GM18507 (cell line): ENCODE data around the gene OGFOD2.

Experiments
- DNase-seq: peaks from one replicate; pipeline ENCODE4 v3.0.0; 2011; ENCODE audit warnings: low read depth; ENCODE audit not compliant: insufficient read length; ENCODE audit errors: extremely low spot score
- FAIRE-seq: peaks from 2 replicates; lab custom pipeline; 2011; peaks lifted over from hg19 to GRCh38; lab: Jason Lieb, UNC

Gene OGFOD2

GRCh38 chr12:122974274-122974891 is 661 bp upstream of the OGFOD2 start:
- peak; percentile 79 for DNase-seq
- peak; percentile 99 for FAIRE-seq

- no peak for FAIRE-seq
Observed at GRCh38 chr12:122975790-122976647, 975 bp downstream of the OGFOD2 start.

GRCh38 chr12:122976648-122976975 is 1.6 kb downstream of the OGFOD2 start:
- DNase-seq (no peak), FAIRE-seq (no peak)

More at GRCh38 chr12:122975790-122976647, 975 bp downstream of the OGFOD2 start:
- no peak for DNase-seq

- no peak for FAIRE-seq
Observed at GRCh38 chr12:122977153-122977552, 2.1 kb downstream of the OGFOD2 start.

GRCh38 chr12:122977655-122978392 is 2.8 kb downstream of the OGFOD2 start:
- FAIRE-seq (no peak), DNase-seq (no peak)

More at GRCh38 chr12:122977153-122977552, 2.1 kb downstream of the OGFOD2 start:
- DNase-seq, result no peak

GRCh38 chr12:122978507-122978955 is 3.5 kb downstream of the OGFOD2 start:
- FAIRE-seq (no peak), DNase-seq (no peak)

GRCh38 chr12:122979001-122979907 is 4.2 kb downstream of the OGFOD2 start:
- DNase-seq (no peak), FAIRE-seq (no peak)

- FAIRE-seq (no peak), DNase-seq (no peak)
Observed at GRCh38 chr12:122979908-122980182, 4.8 kb downstream of the OGFOD2 start.

- FAIRE-seq (no peak), DNase-seq (peak; percentile 74)
Observed at GRCh38 chr12:122980183-122981035, 5.4 kb downstream of the OGFOD2 start, which contains the start of gene ARL6IP4. Gene ARL6IP4 (plus strand): TSS chr12:122980681. CDS start chr12:122981140, 459 bp downstream.

GRCh38 chr12:122981036-122981471 is 6.0 kb downstream of the OGFOD2 start:
- DNase-seq (no peak), FAIRE-seq (no peak)

- DNase-seq (no peak), FAIRE-seq (peak; percentile 31)
Observed at GRCh38 chr12:122981587-122982476, 6.8 kb downstream of the OGFOD2 start.

GRCh38 chr12:122982477-122982815 is 7.4 kb downstream of the OGFOD2 start:
- FAIRE-seq, result no peak
- no peak for DNase-seq

GRCh38 chr12:122982963-122983788 is 8.1 kb downstream of the OGFOD2 start:
- no peak for FAIRE-seq

GRCh38 chr12:122983789-122984515 is 8.9 kb downstream of the OGFOD2 start:
- no peak for FAIRE-seq
- DNase-seq, result no peak

More at GRCh38 chr12:122982963-122983788, 8.1 kb downstream of the OGFOD2 start:
- no peak for DNase-seq

GRCh38 chr12:122984612-122985337 is 9.7 kb downstream of the OGFOD2 start:
- DNase-seq (no peak), FAIRE-seq (no peak)
